HG03064 (cell line): Measurements from ENCODE around the gene HDAC7.

Source experiments
- ATAC-seq: cut with Tn5 transposase; IDR thresholded peaks from one replicate; pipeline ENCODE4 v1.9.1; 2021; ENCODE audit warnings: low read depth; ENCODE audit not compliant: unreplicated experiment

Gene HDAC7

GRCh38 chr12:47769234-47770085, 50.2 kb downstream of the HDAC7 start:
- no peak for ATAC-seq

GRCh38 chr12:47768323-47768811, 51.3 kb downstream of the HDAC7 start:
- ATAC-seq, result no peak

GRCh38 chr12:47767216-47767724, 52.4 kb downstream of the HDAC7 start:
- no peak for ATAC-seq

- no peak for ATAC-seq
These were observed 53.0 kb downstream of the HDAC7 start for GRCh38 chr12:47766502-47767215.

DNA sequence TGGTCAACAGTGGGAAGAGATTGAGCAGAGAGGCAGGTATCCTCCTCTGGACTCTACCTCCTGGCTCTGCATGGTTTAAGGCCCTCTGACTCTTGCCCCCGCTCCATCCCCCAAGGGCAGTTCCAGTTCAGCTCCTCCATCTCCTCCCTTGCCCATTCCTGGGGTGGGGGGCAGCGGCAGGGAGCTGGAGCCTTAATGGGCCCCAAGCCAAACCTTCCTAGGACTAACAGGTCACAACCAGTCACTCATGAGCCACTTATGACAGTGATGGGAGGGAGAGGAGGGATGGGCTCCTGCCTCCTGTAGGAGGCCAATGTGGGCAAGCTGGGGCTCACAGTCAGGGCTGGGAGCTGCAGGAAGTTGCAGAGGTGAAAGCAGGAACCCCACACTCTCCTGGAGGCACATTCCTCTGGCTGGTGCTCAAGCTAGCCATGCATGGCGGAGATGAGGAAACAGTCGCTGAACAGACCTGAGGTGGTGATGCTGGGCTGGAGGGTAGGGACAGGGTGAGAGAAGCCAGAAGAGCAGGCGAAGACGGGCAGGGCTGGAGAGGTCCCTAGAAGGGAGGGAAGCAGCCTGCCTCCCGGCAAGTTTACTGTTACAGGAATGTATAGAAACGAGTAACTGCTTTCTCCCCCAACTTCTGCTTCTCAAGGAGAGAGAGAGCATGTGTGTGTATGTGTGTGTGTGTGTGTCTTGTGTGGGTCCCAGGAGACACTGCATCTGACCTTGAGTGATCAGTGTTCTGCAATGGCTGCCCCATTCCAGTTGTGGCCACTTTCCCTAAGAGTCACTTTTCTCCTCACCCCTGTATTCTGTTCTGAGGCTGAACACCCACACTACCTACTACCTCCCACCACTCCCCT, 56.0 kb downstream of the HDAC7 start:
- no peak for ATAC-seq

GRCh38 chr12:47762850-47763465, 56.7 kb downstream of the HDAC7 start:
- ATAC-seq, result no peak

DNA sequence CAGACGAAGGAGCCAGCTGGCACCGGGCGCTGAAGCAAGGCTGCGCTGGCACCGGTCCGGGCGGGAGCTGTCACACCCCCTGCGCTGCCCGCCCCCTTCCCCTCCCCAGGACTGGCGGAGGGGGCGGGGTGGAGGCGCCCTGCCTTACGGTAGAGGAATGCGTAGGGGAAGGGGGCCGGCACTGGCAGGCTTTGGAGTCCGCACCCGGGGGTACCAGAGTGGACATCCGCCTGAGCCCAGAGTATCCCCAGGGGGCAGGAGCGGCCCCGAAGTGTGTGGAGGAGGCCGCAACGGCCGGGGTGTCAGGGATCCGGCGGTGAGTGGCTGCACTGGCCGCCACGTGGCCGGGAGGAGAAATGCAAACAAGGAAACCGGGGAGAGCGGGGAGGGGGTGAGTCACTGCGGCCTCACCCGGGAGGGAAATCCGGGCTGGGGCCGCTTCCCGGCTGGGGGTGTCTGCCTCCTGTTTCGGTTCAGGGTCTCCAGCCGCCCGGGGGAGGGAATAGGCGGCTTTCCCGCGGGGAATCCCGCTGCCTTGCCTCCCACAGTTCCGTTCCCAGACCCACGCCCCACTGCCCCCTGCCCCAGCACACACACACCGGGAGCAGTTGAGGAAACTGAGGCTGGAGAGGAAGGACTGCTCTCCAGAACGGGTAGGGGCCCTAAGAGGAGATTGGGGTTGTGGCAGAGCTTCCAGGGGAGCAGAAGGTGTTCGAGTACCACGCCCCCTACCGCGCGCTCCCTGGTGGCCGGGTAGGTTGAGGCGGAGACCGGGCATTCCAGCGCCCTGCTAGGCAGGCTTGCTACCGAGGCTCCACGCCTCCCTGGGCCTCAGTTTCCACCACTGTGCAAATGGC, 60.6 kb downstream of the HDAC7 start, which contains the start of gene RAPGEF3:
Gene RAPGEF3, minus strand, starts transcription at position 47 of the 857 bp plus-strand sequence. CDS start 324 bp downstream, outside the sequence.
- peak; percentile 59 for ATAC-seq

GRCh38 chr12:47758584-47758833, 61.2 kb downstream of the HDAC7 start:
- no peak for ATAC-seq

GRCh38 chr12:47757840-47758583, 61.7 kb downstream of the HDAC7 start:
- ATAC-seq, result no peak

- no peak for ATAC-seq
These were observed 62.3 kb downstream of the HDAC7 start for GRCh38 chr12:47757364-47757839.

DNA sequence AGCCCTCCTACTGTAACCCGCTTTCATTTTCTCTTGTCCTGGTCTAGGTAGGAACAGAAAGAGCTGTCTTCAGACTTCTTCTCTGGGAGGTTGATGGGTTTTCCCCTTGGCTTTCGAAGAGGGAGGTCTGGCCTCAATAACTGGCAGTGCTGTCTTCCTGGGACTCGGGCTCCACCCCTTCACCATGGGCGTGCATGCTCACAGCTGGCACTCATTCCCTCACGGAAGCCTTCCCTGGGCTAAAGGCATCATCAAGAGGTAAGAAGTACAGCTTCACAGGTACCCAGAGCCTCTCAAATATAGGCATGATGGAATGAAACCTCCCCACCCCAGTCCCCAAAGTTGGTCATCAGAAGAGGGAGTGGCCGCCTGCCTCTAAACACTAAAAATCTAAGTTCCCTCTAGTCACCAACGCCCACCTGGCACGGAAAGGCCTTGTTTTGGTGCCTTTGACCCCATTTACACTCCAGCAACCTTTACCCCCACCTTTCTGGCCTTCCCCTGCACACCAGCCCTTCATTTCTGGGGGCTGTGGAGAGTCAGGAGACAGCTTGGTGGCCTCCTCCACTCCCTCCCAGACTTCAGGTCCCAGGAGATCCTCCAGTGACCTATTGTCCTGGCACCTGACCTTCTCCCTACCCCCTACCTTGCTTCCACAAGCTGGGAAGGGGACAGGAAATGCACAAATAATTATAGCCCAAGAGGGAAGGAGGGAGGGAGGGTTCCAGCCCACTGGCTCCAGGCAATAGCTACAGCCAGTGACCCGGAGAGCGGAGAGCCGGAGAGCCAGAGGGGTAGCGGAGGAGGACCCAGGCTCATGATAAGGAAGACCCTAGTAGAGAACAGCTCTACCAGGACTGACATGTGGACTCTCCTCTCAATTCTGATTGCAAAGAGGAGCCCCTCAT, 63.8 kb downstream of the HDAC7 start:
- peak; percentile 63 for ATAC-seq

- peak; percentile 28 for ATAC-seq
These were observed 64.8 kb downstream of the HDAC7 start for GRCh38 chr12:47754881-47755280.

- ATAC-seq, result no peak
These were observed 65.6 kb downstream of the HDAC7 start for GRCh38 chr12:47754126-47754525.

DNA sequence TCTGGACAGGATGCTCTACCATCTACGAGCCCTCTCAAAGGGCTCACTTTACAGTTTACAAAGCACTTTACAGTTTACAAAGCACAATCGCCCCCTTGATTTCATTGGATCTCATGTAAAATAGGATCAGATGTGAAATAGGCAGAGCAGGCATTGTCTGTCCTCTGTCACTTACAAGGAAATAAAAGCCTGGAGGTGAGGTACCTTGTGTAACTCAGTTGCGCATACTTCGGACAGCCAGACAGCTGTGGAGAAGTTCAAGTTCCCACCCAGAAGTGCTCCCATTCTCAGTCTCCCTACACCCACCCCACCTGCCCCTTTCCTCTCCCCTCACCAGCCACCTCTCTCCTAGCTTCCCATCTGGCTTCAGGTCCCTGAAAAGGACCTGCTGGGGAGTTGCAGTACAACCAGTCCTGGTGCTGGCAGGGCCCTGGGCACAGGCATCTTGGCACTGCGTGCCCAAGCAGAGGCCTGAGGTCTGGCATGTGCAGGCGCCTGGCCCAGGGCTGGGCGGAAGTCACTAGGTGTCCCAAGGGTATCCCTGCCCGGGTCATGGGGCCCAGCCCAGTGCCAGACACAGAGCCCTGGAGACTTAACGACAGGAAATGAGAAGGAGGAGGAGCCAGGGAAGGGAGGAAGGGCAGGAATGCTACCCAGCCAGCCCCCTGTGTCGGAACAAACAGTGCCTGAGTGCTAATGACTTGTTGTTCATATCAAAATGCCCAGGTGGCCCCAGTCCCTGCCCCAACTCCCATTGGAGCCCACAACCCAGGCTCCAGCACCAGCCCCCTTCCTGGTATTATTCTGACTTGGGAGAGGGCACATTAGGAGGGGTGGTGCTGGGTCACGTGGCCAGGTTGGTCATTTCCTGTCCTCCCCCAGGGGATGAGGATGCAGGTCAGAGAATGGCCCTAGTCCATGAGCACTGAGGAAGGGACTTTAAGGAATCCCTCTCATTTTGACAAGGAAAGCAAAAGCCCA, 66.4 kb downstream of the HDAC7 start:
- no peak for ATAC-seq

GRCh38 chr12:47752552-47752951, 67.2 kb downstream of the HDAC7 start:
- no peak for ATAC-seq

- ATAC-seq, result no peak
These were observed 67.6 kb downstream of the HDAC7 start for GRCh38 chr12:47752121-47752520.
